Gastrocnemius medialis (tissue), 4 donors: ENCODE results near the gene SLX4.

Experiments used
- POLR2A ChIP-seq, 2 donors: fragments of 450-650 bp; IDR thresholded peaks; one replicate each; pipeline ENCODE4 v1.6.1; 2017; ENCODE audit warnings: antibody characterized with exemption in 2 of 2, mild to moderate bottlenecking in 2 of 2, moderate library complexity in 2 of 2
- TF ChIP-seq, protein P1 (sequence below), 5 experiments: fragments of 450-650 bp in 3 of 5; fragments of 200-600 bp in 2 of 5; sonication (generic) in 2 of 5; IDR thresholded peaks in 4 of 5; conservative IDR thresholded peaks in 1 of 5; 1 replicate in 4 of 5; 2 replicates in 1 of 5; pipeline ENCODE4 v1.5.1; 2016 to 2019; ENCODE audit warnings: antibody characterized with exemption in 5 of 5, mild to moderate bottlenecking in 3 of 5, moderate library complexity in 3 of 5

DNA sequence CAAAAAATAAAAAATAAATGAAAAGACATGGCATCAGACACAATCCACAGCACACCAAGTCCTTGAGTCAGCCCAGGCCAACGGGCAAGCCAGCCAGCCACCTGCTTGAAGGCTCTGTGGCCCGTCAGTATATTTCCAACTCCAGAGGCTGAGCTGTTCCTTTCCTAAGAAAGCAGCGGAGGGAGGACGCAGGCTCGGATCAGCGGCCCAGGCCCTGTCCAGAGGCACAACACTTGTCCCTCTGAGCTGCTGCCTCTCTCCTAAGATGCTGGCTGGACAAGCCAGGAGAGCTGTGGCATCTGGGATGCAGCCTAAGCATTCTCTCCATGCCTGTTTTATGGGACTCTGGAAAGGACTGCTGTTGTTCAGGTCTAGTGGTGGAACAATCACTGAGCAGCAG lies 19.4 kb downstream of the SLX4 start:
- no peak for TF ChIP-seq POLR2A (IDR thresholded peaks at IDR 0.05)
- TF ChIP-seq, protein P1, sequence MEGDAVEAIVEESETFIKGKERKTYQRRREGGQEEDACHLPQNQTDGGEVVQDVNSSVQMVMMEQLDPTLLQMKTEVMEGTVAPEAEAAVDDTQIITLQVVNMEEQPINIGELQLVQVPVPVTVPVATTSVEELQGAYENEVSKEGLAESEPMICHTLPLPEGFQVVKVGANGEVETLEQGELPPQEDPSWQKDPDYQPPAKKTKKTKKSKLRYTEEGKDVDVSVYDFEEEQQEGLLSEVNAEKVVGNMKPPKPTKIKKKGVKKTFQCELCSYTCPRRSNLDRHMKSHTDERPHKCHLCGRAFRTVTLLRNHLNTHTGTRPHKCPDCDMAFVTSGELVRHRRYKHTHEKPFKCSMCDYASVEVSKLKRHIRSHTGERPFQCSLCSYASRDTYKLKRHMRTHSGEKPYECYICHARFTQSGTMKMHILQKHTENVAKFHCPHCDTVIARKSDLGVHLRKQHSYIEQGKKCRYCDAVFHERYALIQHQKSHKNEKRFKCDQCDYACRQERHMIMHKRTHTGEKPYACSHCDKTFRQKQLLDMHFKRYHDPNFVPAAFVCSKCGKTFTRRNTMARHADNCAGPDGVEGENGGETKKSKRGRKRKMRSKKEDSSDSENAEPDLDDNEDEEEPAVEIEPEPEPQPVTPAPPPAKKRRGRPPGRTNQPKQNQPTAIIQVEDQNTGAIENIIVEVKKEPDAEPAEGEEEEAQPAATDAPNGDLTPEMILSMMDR (IDR thresholded peaks at IDR 0.05 in 4 of 5, conservative IDR thresholded peaks at IDR 0.05 in 1 of 5): no peak
